ENCODE measurements around the gene TRAF3. TPM values are rescaled to one million over a fixed set of nuclear protein-coding genes. Genes with fewer than 3 reads are reported as not detected.

TRAF3 gene
- total and polyA plus RNA-seq, 4 donors, result 19.8 to 46.3 (median 41.9) TPM

GRCh38 chr14:102775855-102776760 lies 1.1 kb upstream of the TRAF3 start:
- Histone ChIP-seq H3K36me3 (ENCODE audit: control insufficient read depth, insufficient read depth, low read length) (no peaks in the 10 kb centered on the region), H3K9me3 (ENCODE audit: control insufficient read depth, insufficient read depth, low read length) (no peaks in the 10 kb centered on the region), H3K4me3 (ENCODE audit: low read depth, low read length) (peak overlapping the region; percentile 9), H3K4me1 (ENCODE audit: control insufficient read depth, insufficient read depth, low read length) (peaks cover 16% of the 10 kb centered on the region), H3K27ac (ENCODE audit: low read depth, low read length) (peak overlapping the region; percentile 64), H3K27me3 (ENCODE audit: control insufficient read depth, insufficient read depth, low read length) (no peaks in the 10 kb centered on the region)
- no peak for DNase-seq (ENCODE audit: low read depth in 4 of 6, low spot score in 6 of 6)
- WGBS (ENCODE audit: insufficient coverage), result 76% methylated on average over 19 of the region's 22 CpGs

DNA sequence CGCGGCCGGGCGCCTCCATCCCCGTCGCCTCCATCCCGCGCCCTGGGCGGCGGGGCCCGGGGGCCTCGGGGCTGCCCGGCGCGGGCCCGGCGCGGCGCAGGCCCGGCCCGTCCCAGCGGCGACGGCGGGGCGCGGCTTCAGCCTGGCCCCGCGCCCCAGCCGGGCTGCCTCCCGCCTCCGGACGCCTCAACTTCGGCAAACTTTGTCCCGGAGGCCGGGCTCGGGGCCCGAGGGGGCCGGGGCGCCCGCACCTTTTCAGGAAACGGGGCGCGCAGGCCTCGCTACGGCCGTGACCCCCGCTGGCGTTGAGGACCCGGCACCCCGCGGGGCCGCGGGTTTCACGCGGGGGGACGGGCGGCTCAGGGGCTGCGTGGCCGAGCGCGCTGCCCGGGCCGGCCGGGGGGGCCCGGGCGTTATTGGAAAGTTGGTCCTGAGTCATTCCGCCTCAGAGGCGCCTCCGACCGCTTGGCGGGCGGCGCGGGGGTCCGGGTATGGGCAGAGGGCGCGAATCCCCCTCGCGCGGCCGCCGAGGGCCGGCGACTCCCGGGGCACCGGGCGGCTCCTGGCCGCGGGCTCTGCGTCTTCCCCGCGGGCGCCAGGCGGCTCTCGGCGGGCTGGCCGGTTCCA lies 575 bp downstream of the TRAF3 start:
- peak overlapping the region; percentile 60 for H3K4me3 ChIP-seq (ENCODE audit: low read depth, low read length)
- H3K9me3 ChIP-seq (ENCODE audit: control insufficient read depth, insufficient read depth, low read length), result no peaks in the 10 kb centered on the region
- H3K4me1 ChIP-seq (ENCODE audit: control insufficient read depth, insufficient read depth, low read length), result peaks cover 20% of the 10 kb centered on the region
- H3K27ac ChIP-seq (ENCODE audit: low read depth, low read length), result no peak overlapping the region
- H3K27me3 ChIP-seq (ENCODE audit: control insufficient read depth, insufficient read depth, low read length), result no peaks in the 10 kb centered on the region
- H3K36me3 ChIP-seq (ENCODE audit: control insufficient read depth, insufficient read depth, low read length), result no peaks in the 10 kb centered on the region
- peak in 1 of 6 donors; percentile 35 for DNase-seq (ENCODE audit: low read depth in 4 of 6, low spot score in 6 of 6)
- WGBS (ENCODE audit: insufficient coverage), result under 1% methylated on average over 98 of the region's 98 CpGs

GRCh38 chr14:102778338-102779083 lies 1.3 kb downstream of the TRAF3 start:
- 15% methylated on average over 22 of the region's 29 CpGs for WGBS (ENCODE audit: insufficient coverage)
- no peaks in the 10 kb centered on the region for H3K27me3 ChIP-seq (ENCODE audit: control insufficient read depth, insufficient read depth, low read length)
- H3K36me3 ChIP-seq (ENCODE audit: control insufficient read depth, insufficient read depth, low read length), result no peaks in the 10 kb centered on the region
- peak overlapping the region; percentile 60 for H3K4me3 ChIP-seq (ENCODE audit: low read depth, low read length)
- H3K9me3 ChIP-seq (ENCODE audit: control insufficient read depth, insufficient read depth, low read length), result no peaks in the 10 kb centered on the region
- peak in 2 of 6 donors; percentile 64 to 71 for DNase-seq (ENCODE audit: low read depth in 4 of 6, low spot score in 6 of 6)
- peak overlapping the region; percentile 33 for H3K27ac ChIP-seq (ENCODE audit: low read depth, low read length)
- peaks cover 20% of the 10 kb centered on the region for H3K4me1 ChIP-seq (ENCODE audit: control insufficient read depth, insufficient read depth, low read length)

- WGBS (ENCODE audit: insufficient coverage), result 14% methylated on average over 1 of the region's 4 CpGs
- peak overlapping the region; percentile 16 for H3K27ac ChIP-seq (ENCODE audit: low read depth, low read length)
- H3K36me3 ChIP-seq (ENCODE audit: control insufficient read depth, insufficient read depth, low read length), result no peaks in the 10 kb centered on the region
- peak overlapping the region; percentile 60 for H3K4me3 ChIP-seq (ENCODE audit: low read depth, low read length)
- H3K27me3 ChIP-seq (ENCODE audit: control insufficient read depth, insufficient read depth, low read length), result no peaks in the 10 kb centered on the region
- DNase-seq (ENCODE audit: low read depth in 4 of 6, low spot score in 6 of 6), result peak in 2 of 6 donors; percentile 54 to 59
- peaks cover 20% of the 10 kb centered on the region for H3K4me1 ChIP-seq (ENCODE audit: control insufficient read depth, insufficient read depth, low read length)
- H3K9me3 ChIP-seq (ENCODE audit: control insufficient read depth, insufficient read depth, low read length), result no peaks in the 10 kb centered on the region
Observed at GRCh38 chr14:102779084-102779462, 1.8 kb downstream of the TRAF3 start.

GRCh38 chr14:102779574-102780315 lies 2.5 kb downstream of the TRAF3 start:
- H3K27ac ChIP-seq (ENCODE audit: low read depth, low read length), result peak overlapping the region; percentile 16
- H3K36me3 ChIP-seq (ENCODE audit: control insufficient read depth, insufficient read depth, low read length), result no peaks in the 10 kb centered on the region
- peaks cover 18% of the 10 kb centered on the region for H3K4me1 ChIP-seq (ENCODE audit: control insufficient read depth, insufficient read depth, low read length)
- H3K9me3 ChIP-seq (ENCODE audit: control insufficient read depth, insufficient read depth, low read length), result no peaks in the 10 kb centered on the region
- no peaks in the 10 kb centered on the region for H3K27me3 ChIP-seq (ENCODE audit: control insufficient read depth, insufficient read depth, low read length)
- WGBS (ENCODE audit: insufficient coverage), result 59% methylated on average over 8 of the region's 13 CpGs
- peak in 1 of 6 donors; percentile 56 for DNase-seq (ENCODE audit: low read depth in 4 of 6, low spot score in 6 of 6)
- H3K4me3 ChIP-seq (ENCODE audit: low read depth, low read length), result no peak overlapping the region

DNA sequence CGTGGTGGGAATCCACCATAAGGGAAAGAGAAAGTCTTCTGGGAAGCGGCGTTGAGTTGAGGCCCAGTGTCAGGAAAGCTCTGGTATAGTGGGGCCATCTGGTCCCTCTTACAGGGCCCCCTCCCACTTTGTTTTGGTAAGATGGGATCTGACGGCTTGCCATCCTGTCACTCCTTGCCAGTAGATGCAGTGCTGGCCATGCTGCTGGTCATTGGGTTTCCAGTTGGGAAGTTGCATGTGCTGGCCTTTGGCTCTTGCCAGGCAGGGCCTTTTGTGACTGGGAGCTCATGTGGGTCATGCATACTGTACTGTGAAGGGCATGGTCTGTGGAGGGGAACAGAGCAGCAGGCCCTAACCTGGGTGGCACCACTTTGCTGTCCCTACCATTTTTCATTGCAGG lies 3.8 kb downstream of the TRAF3 start:
- Histone ChIP-seq H3K27ac (ENCODE audit: low read depth, low read length) (no peak overlapping the region), H3K9me3 (ENCODE audit: control insufficient read depth, insufficient read depth, low read length) (no peaks in the 10 kb centered on the region), H3K36me3 (ENCODE audit: control insufficient read depth, insufficient read depth, low read length) (no peaks in the 10 kb centered on the region), H3K4me3 (ENCODE audit: low read depth, low read length) (no peak overlapping the region), H3K4me1 (ENCODE audit: control insufficient read depth, insufficient read depth, low read length) (peaks cover 17% of the 10 kb centered on the region), H3K27me3 (ENCODE audit: control insufficient read depth, insufficient read depth, low read length) (no peaks in the 10 kb centered on the region)
- 100% methylated on average over 1 of the region's 4 CpGs for WGBS (ENCODE audit: insufficient coverage)
- no peak for DNase-seq (ENCODE audit: low read depth in 4 of 6, low spot score in 6 of 6)

DNA sequence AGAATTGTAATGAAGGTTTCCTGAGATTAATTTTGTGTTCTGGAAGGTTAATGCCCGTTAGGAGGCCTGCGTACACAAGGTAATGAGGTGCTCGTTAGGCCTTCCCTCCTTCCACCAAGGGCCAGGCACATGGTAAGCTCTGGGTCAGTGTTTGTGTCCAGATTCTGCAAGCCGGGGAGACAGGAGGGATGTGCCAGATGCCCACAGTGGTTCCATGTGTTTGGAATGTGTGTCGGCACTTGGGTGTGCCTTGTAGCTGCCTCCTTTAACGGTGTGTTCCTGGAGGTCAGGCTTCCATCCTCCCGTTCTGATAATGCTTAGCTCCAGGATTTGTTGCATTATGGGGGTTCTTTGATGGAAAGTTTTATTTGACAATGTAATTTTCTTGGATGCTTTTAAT lies 5.7 kb downstream of the TRAF3 start:
- Histone ChIP-seq H3K4me3 (ENCODE audit: low read depth, low read length) (no peak overlapping the region), H3K9me3 (ENCODE audit: control insufficient read depth, insufficient read depth, low read length) (no peaks in the 10 kb centered on the region), H3K4me1 (ENCODE audit: control insufficient read depth, insufficient read depth, low read length) (peaks cover 17% of the 10 kb centered on the region), H3K36me3 (ENCODE audit: control insufficient read depth, insufficient read depth, low read length) (no peaks in the 10 kb centered on the region), H3K27ac (ENCODE audit: low read depth, low read length) (no peak overlapping the region), H3K27me3 (ENCODE audit: control insufficient read depth, insufficient read depth, low read length) (no peaks in the 10 kb centered on the region)
- 90% methylated on average over 3 of the region's 7 CpGs for WGBS (ENCODE audit: insufficient coverage)
- no peak for DNase-seq (ENCODE audit: low read depth in 4 of 6, low spot score in 6 of 6)

DNA sequence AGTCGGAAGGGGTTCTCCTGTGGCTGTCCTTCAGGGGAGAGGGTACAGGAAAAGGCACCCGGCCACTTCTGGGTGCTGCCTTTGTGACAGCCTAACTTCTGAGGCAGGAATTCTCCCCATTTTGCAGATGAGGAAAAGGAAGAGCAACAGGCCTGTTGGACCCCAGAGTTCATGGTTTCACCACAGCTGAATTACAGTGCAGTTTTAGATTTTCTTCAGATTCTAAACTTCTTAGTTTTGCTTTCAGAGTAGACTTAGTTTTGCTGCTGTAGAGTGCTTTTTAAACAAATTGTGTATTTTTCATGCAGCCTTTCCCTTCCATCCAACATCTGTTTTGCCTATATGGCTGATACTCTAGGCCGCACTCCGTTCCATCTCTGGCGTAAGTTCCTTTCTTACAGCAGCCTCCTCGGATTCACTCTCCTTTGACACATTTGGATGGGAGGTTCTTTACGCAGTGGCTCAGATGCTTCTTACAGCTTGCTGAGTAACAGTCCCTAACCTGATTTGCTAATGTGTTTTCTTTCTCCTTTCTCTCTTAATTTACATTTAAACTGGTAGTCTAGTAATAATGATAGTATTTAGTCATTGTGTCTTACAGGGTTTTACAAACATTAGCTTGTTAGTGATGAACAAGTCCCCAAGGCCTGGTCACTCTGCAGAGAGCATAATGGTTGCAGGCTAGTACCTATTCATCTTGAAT lies 7.8 kb downstream of the TRAF3 start:
- H3K9me3 ChIP-seq (ENCODE audit: control insufficient read depth, insufficient read depth, low read length), result no peaks in the 10 kb centered on the region
- no peak overlapping the region for H3K4me3 ChIP-seq (ENCODE audit: low read depth, low read length)
- no peaks in the 10 kb centered on the region for H3K27me3 ChIP-seq (ENCODE audit: control insufficient read depth, insufficient read depth, low read length)
- DNase-seq (ENCODE audit: low read depth in 4 of 6, low spot score in 6 of 6), result peak in 1 of 6 donors; percentile 71
- WGBS (ENCODE audit: insufficient coverage), result 73% methylated on average over 2 of the region's 7 CpGs
- no peaks in the 10 kb centered on the region for H3K36me3 ChIP-seq (ENCODE audit: control insufficient read depth, insufficient read depth, low read length)
- peaks cover 16% of the 10 kb centered on the region for H3K4me1 ChIP-seq (ENCODE audit: control insufficient read depth, insufficient read depth, low read length)
- no peak overlapping the region for H3K27ac ChIP-seq (ENCODE audit: low read depth, low read length)
